HG03469 (cell line): Measurements from ENCODE around the gene MINDY4.

ENCODE experiments used
- ATAC-seq: cut with Tn5 transposase; IDR thresholded peaks from one replicate; pipeline ENCODE4 v1.9.1; 2021; ENCODE audit warnings: mild to moderate bottlenecking, moderate library complexity, moderate number of reproducible peaks; ENCODE audit not compliant: unreplicated experiment

MINDY4 gene

DNA sequence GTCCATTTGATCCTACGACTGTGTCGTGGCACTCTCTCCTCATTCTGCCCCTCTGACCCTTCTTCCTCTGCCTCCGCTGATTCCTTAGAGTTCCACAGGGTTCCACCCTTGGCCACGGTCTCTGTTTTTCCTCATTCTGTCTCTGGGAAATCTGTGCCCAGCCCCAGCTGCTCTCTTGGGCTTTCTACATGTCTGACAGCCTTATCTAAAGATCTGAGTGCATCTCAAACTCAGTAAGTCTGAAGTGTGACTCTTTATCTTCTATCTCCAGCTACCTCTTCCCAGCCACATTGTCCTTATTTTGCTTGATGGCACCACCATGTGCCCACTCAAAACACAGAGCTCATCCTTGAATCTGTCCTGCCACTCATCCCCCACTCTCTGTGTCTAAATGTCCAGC lies 78.3 kb downstream of the MINDY4 start:
- no peak for ATAC-seq

DNA sequence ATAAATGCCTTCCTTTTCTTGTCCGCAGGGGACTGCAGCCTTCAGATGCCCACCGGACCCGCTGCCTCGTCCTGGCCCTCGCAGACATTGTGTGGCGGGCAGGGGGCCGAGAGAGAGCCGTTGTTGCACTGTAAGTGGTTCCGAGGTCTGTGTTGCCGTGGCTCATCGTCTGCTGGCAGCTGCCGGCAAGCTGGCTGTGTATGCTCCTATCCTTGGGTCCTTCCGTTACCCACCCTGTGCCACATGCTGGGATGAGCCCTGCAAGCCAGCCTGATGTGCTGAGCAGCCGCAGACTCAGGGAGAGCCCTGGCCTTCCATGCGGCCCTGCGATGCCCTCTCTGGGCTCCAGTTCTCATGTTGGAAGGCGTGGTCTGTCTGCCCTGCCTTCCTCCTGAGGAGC lies 79.2 kb downstream of the MINDY4 start:
- no peak for ATAC-seq

DNA sequence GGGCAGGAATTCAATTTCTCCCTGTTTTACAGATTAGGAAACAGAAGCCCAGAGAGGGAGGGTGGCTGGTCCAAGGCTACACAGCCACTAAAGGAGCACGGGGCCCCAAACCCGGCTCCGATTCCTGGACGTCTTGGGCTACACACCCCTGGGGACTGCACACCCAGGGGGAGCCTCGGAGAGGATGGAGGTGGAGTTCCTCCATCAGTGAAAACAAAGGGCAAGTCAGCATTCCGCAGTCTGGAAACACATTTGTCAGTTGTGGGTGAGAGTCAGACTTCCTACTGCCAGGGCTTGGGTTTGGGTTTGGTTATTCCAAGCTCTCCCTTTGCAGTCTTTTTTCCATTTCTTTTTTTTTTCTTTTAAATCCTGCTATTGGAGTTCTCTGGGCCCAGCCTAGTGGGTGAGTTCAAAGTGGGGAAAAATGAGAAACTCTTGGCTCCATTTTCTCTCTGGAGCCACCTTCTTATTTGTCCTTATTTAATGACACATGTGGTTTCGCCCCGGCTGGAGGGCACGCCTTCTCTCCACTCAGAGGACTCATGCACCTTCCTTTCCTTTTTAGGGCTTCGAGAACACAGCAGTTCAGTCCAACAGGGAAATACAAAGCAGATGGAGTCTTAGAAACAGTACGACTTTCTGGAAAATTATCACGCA lies 80.6 kb downstream of the MINDY4 start:
- no peak for ATAC-seq

DNA sequence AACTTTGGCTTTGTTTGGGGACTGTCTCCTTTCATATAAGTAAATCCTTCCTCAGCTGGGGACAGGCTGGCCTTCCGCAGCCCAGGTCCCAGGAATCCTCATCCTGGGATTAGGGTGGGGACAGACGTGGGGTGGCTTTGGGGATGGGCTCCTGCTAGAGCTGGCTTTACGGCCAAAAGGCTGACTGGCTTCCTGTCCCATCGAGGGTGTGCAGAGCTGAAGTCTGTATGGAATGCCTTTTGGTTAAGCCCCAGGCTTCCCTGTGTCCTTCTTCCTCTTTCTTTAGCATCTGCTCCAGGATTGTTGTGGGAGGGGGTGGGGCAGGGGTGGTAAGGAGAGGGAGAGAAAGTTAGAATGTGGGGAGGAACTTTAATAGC lies 81.1 kb downstream of the MINDY4 start:
- no peak for ATAC-seq

DNA sequence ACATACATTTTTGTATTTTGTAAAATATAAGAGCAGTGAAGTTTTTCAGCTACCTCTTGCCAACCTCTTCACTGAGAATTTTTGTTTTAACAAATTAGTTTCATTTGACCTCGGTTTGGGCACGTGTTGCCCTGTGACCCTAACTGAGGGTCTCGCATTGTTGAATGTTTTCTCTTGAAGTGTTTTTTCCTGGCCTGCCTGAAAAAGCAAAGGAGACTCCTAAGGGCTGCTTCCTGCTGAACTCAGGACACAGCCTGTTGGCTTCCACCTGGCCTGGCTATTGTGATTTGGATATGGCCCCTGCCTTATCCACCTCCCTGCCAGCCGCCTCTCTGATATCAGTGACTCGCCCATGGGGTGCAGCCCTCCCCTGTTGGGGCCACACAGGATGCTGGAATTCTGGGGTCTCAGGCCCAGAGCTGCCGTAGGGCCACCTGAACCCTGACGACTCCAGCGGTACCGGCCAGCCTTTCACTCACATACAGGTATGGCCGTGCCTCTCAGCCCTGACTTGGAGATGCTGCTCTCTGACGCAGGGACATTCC lies 81.6 kb downstream of the MINDY4 start:
- ATAC-seq = no peak

DNA sequence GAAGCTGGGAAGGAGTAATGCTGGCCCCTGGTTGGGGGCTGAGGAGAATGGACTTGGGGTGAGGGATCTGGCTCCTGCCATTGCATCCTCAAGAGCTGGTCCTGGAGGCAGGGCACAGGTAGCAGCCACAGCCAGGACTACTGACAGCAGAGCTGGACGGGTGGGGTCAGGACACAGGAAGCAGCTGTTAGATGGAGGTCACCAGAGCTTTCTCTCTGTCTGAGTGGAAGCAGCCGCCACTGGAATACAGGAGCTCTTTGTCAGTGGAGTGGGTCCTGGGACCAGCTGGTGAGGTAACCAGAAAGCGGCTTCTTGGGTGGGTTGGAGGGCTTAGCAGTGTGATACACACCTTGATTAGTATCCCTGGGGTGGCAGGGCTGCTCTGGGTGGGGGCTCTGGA lies 82.4 kb downstream of the MINDY4 start:
- ATAC-seq = no peak

DNA sequence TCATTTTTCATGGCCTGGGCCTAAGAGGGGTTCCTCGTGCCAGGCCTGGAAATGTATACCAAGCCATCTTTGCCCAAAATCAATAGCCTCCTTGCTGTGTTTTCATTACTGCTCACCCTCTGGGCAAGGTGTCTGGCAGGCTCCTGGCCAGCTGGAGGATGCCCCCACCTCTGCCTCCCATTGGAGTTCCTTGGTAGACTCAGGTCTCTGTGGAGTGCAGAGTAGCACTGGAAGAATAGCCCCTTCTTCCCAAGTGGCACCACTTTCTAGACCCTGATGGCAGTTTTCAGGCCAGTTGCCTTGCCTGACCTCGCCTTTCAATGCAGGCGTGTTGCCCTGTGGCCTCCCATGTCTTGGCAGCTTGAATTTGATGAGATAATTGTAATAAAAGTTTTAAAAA lies 84.7 kb downstream of the MINDY4 start:
- no peak for ATAC-seq

DNA sequence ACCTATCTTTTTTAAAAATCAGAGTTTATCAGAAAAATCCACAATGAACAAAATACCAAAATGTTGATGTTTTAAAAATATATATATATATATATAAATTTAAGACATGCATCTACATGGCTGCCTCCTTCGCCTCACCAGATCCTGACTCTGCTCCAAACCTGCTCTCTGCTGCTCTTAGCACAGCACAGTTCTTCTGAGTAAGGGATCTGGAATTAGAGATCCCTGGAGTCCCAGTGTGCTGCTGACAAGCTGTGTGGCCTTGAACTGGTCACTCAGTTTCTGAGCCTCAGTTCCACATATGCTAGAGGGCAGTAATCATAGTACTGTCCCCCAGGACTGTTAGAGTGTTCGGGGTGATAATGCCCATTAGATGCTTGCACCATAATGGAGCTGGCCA lies 87.4 kb downstream of the MINDY4 start:
- ATAC-seq = no peak

DNA sequence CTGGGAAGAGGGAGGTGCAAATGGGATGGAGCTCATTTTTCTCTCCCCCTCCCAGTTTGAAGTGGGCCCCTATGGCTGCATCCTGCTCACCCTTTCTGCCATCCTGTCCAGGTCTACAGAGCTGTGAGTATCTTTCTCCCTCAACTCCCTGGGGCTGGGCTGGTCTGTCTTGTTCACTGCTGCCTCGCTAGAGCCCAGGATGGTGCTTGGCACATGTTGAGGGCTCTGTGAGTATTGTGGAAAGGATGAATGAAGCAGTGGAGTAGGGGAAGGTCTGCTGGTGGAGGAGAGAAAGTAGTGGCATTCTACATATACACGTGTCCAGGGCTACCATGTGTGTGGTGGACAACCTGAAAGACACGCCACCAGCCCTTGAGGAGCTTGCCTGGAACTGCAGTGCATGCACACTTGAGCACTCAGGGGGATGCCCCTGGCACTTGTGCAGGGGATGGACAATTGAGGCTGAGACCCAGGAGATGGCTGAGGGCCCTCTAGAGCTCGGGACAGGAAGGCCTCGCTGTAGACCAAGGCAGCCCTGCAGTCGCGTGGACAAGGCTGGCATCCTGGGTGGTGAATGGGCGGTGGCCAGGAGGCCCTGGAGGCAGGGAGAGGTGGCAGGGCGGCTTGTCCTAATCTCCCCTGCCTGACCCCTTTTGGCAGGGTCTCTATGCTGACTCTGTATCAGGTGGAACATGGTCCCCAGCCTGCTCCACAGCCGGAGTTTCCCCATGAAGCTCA lies 88.2 kb downstream of the MINDY4 start:
- ATAC-seq = no peak

DNA sequence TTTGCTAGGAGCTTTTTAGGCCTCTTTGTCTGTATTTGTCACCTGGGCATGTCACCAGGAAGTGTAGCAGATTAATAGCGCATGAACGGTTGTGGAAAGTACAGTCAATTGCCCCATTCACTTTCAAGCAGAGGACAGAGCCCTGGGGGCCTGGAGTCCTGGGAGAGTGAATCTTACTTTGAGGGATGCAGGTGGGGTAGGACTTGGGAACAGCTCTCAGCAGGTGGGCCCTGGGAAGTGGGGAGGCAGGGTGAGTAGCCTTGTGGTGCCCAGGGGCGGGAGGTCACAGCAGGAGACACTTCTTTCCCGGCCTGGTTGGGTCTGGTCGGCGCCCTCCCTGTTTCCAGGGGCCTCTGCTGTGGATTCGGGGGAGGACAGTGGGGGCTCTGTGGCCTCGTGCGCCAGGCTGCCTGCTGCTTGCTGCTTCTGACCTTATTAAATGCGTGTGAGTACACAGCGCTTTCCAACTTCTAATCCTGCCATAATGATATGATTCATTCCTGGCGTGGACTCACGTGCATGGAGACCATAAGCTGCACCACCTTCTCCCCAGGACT lies 88.8 kb downstream of the MINDY4 start:
- no peak for ATAC-seq

DNA sequence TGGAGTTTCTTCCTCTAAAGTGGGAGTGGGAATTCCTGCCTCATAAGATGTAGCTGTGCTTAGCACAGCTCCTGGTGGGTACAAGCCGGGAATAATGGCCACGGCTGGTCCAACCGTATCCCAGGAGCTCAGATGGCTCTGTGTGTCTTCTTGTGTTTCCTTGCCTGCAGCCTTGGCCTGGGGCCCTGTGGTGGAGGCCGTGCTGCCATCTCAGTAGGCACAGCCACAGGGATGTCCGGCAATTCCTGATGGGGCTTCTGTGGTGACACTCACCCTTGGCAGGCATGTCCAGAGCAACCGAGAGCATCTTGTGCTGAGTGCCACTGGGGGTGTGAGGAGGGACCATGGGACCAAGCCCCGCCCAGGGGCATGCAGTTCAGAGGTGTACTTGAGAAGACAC lies 90.4 kb downstream of the MINDY4 start:
- ATAC-seq = no peak

DNA sequence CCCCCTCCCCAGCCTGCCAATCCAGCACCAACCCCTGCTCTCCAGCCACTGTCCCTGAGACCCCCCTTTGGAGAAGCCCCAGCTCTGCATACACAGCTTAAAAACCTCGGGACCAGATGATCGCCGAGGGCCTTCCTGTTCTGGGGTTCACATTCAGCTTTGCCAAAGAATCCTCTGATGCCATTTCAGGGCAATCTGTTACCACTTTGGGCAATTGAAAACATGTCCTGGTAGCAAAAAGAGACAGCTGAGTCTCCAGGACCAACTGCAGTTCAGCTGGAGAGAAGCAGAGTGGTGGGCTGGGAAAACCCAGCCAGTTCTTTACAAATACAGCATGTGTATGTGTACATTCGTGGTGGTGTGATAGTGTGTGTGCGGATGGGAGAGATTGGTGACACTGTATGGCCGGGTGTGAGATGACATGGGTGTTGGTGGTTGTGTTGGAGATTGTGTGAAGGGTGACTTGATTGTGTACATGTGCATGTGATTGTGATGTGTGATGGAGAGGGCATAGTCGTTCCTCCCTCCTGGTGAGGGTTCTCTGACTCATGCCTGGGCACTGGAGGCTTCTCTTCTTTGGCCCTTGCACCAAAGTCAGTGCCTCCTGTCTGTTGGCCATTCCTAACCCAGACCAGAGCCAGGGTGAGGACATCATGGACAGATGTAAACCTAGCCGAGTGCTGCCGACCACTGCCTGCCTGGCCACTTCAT lies 91.9 kb downstream of the MINDY4 start:
- no peak for ATAC-seq

DNA sequence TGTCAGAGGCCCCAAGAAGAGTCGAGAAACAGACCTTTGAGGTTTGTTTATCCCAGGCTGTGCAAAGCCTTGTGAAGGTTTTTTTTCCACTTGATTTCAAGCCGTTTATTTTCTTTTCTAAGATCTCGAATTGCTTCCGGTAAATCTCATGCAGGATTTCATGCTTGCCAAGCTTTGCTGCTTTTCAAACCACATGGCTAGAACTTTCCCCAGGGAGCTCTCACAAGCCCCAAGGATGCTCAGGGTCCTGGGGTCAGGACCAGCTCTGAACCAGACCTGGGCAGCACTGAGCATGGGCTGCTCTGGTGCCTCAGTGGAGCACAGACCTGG lies 92.5 kb downstream of the MINDY4 start:
- ATAC-seq = no peak

DNA sequence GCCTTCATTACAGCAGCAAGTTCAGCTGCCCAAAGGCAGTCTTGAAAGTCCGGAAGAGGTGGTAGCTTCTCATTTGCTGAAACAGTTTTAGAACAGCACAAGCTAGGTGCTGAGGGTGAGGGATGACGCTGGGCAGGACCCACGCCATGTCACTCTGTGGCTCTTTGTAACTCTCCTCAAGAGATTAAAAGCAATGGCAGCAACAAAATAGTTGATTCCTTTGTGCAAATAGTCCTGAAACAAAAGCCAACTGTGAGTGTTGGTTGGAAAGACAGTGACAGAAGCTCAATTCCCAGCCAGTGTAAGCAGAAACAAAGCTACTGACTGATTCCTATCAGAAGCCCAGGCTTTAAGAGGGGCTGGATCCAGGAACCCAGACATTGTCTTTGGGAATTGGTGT lies 92.9 kb downstream of the MINDY4 start:
- no peak for ATAC-seq

DNA sequence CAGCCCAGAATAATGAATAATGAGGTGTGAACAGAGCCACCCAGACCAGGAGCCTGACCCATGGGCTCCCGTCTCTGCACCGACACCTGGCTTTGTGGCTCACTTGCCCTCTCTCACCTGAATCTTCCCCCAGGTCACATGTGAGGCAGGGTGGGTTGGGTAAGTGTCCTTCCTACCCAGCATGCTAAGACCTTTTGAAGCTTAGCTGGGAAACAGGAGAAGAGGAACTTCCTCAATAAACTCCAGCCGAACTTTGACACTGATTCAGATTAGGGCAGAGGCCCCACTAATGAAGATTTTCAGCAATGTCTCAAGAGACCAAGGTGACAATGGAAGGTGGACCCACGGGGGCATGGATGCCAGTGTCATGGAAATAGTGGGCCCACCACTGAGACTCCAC lies 93.9 kb downstream of the MINDY4 start:
- ATAC-seq = no peak

DNA sequence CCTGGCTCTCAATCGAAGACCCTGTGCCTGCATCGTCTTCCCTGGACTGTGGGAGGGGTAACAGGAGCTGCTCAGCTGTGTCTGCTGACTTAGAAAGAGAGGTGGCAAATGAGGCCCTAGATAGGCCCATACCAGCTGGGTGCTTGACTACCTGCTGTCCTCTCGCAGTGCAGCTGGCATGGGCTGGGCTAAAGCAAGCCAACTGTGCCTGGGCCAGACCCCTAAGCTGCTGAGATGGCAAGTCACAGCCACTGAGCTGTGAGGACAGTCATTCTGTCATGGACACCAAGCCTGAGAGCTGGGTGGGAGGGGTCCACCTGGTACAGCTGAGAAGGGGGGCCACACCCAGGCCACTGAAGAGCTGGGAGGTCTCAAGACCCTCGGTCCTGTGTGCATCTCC lies 94.6 kb downstream of the MINDY4 start:
- ATAC-seq = no peak

DNA sequence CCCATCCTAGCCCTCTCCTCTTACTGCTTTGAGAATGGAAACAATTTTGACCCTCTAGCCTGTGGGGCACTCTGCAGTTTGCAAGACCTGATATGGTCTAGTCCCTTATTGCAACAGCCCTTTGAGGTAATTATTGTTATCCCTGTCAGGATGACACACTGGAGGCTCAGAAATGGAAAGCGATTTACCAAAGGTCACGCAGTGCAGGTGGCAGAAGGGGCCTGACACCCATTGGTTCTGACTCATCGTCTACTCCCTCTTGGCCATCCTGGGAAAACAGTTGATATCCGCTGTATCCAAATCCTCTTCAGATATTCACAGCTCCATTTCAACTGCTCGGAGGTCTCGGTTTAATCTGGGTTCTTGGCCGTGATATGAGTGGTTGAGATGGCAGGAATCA lies 95.7 kb downstream of the MINDY4 start:
- ATAC-seq = no peak

DNA sequence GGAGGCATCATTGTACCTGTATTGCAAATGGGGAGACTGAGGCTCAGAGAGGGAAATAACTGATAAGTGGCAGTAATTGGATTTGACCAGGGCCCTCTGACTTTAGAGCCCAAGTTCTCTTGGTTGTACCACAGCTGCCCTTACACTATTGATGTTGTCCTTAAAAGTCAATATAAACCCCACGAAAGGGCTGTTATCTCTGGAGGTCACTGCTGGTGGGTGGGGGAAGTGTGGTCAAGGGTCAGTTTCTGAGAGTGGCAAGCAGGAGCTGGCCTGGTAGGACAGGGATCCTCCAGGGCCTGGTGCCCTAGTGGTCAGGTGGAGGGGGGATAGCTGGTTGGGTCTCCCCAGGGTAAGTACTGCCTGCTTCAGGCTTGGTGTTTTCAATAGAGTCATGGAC lies 96.3 kb downstream of the MINDY4 start:
- no peak for ATAC-seq

DNA sequence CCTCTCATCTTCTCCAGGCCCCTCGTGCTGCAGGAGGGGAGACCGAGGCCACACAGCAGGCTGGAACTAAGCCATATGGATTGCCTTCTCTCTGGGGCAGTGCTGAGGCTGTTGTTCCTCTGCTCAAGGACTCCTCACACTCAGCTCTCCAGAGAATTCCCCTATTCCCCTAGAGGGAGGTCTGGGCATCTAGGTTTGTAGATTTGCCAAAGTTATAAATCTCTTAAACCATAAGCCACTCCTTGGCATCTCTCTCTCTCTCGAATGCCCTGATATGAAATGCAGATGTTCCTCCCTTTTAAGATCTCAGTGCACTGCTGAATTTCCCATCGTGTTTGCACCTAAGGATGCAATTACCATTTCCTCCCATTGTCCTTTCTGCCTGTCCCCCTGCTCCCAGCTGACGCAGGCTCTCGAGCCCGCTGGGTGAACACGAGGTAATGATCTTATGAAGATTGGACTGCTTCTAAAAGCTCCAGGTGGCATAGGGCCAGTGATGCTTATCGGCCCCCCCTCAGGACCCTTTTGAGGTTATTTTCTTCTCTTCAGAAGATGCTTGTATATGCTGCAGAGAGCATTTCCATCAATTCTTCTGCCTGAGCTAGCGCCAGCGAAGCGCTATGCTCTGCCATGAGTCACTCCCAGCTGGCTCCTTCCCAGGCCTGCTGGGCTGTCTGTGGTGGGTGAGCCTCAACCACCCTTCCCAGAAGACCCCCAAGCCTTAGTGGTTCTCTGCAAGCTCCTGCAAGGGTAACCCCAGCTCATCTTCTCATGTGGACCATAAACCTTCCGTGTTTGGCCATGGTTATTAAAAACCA lies 98.8 kb downstream of the MINDY4 start:
- ATAC-seq = no peak

DNA sequence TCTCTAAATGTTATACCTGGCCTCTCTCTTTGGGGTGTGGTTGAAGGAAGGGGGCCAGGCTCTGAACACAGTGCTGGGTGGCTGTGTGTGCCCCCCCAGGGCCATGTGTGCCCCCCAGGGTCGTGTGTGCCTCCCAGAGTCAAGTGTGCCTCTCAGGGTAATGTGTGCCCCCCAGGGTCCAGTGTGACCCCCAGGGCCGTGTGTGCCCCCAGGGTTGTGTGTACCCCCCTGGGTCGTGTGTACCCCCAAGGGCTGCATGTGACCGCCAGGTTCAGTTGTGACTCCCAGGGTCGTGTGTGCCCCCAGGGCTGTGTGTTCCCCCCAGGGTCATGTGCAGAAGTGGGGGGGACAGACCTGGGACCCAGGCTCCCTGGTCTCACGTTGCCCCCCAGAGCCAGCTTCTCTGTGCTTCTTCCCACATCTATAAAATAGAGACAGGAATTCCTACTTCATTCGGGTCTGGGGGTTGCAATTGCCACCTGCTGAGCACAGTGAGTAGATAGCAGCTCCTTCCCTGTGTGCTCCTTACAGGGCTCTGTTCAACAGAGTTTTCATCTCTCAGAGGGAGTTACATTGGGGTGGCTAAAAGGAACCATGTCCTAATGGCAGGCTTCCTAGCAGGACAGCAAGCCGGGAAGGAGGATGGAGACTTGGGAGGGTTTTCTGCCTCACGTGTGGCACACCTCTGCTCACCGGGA lies 99.8 kb downstream of the MINDY4 start:
- no peak for ATAC-seq
